Thyroid gland (tissue), 4 donors: Measurements from ENCODE around the gene KMT2B.

Experiments used
- POLR2A ChIP-seq, 2 donors: fragments of 450-650 bp; IDR thresholded peaks; one replicate each; pipeline ENCODE4 v1.6.1; 2017; ENCODE audit warnings: antibody characterized with exemption in 2 of 2, mild to moderate bottlenecking in 2 of 2, moderate library complexity in 1 of 2
- TF ChIP-seq, protein P1 (sequence below), 6 experiments: fragments of 200-600 bp in 3 of 6; fragments of 450-650 bp in 3 of 6; sonication (generic) in 3 of 6; IDR thresholded peaks; one replicate each; pipeline ENCODE4 v1.5.1; 2016 to 2019; ENCODE audit warnings: antibody characterized with exemption in 6 of 6, mild to moderate bottlenecking in 2 of 6, inconsistent platforms in 1 of 6, moderate library complexity in 1 of 6

DNA sequence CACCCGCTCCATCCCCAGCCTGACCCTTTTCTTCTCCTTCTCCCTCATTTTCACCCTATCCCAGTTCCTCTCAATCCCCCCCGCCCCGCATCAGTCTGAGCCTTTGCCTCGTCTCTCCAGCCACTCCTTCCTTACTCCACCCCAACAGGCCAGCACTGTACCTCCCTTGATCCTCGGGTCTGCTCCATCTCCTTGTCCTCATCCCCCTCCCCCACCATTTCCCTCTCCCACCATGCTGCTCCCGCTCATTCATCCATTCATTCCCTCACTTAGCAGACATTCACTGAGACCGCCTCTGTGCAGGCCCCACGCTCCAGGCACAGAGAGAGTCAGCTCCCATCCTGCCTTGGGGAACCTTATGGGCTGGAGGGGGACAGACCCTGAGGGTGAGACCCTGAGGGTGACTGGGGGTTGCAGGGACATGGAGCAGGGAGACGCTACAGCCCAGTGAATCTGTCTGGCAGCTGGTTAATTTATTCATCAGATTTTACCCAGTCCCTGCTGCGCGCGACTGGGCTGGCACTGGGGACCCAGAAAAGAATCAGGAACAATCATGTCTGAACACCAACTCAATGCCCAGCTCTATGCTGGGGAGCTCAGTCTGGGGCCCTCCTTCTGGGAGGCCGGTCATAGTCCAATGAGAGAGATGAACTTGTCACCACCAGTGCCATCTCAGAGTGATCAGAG, 58.4 kb downstream of the KMT2B start:
- TF ChIP-seq, protein P1, sequence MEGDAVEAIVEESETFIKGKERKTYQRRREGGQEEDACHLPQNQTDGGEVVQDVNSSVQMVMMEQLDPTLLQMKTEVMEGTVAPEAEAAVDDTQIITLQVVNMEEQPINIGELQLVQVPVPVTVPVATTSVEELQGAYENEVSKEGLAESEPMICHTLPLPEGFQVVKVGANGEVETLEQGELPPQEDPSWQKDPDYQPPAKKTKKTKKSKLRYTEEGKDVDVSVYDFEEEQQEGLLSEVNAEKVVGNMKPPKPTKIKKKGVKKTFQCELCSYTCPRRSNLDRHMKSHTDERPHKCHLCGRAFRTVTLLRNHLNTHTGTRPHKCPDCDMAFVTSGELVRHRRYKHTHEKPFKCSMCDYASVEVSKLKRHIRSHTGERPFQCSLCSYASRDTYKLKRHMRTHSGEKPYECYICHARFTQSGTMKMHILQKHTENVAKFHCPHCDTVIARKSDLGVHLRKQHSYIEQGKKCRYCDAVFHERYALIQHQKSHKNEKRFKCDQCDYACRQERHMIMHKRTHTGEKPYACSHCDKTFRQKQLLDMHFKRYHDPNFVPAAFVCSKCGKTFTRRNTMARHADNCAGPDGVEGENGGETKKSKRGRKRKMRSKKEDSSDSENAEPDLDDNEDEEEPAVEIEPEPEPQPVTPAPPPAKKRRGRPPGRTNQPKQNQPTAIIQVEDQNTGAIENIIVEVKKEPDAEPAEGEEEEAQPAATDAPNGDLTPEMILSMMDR (IDR thresholded peaks at IDR 0.05) = no peak
- TF ChIP-seq POLR2A (IDR thresholded peaks at IDR 0.05) = no peak
